WI38 (cell line): ENCODE data around the gene GALNT17.

Source experiments
- H3K4me3 ChIP-seq: 2 replicates; pipeline ENCODE4 v1.5.1; 2011; ENCODE audit warnings: low read depth, mild to moderate bottlenecking, control low read depth, low read length
- CTCF ChIP-seq: IDR thresholded peaks from 2 replicates; pipeline ENCODE4 v1.5.1; 2012; ENCODE audit warnings: low read depth, mild to moderate bottlenecking, control low read depth, low read length

The GALNT17 gene

GRCh38 chr7:71507680-71508602 is 376.0 kb downstream of the GALNT17 start:
- no peak for TF ChIP-seq CTCF
- no peak overlapping the region for H3K4me3 ChIP-seq

- TF ChIP-seq CTCF, result no peak
- no peak overlapping the region for H3K4me3 ChIP-seq
Observed at GRCh38 chr7:71509381-71509780, 377.4 kb downstream of the GALNT17 start.

- H3K4me3 ChIP-seq, result no peak overlapping the region
- no peak for TF ChIP-seq CTCF
Observed at GRCh38 chr7:71511361-71511807, 379.4 kb downstream of the GALNT17 start.

GRCh38 chr7:71517940-71518699 is 386.2 kb downstream of the GALNT17 start:
- H3K4me3 ChIP-seq, result no peak overlapping the region
- TF ChIP-seq CTCF, result no peak

GRCh38 chr7:71518880-71519279 is 386.9 kb downstream of the GALNT17 start:
- TF ChIP-seq CTCF, result no peak
- no peak overlapping the region for H3K4me3 ChIP-seq

GRCh38 chr7:71521506-71521905 is 389.6 kb downstream of the GALNT17 start:
- TF ChIP-seq CTCF, result no peak
- H3K4me3 ChIP-seq, result no peak overlapping the region

- TF ChIP-seq CTCF, result no peak
Observed at GRCh38 chr7:71526106-71526505, 394.2 kb downstream of the GALNT17 start.

More at GRCh38 chr7:71526106-71526505, 394.2 kb downstream of the GALNT17 start:
- no peak overlapping the region for H3K4me3 ChIP-seq
